HL-60 (cell line): ENCODE data around the gene RPS19.

Experiments used
- DNase-seq, 2 experiments: peaks; one replicate each; pipeline ENCODE4 v3.0.0-alpha.2; 2010 to 2020; ENCODE audit warnings: low read depth in 1 of 2, low spot score in 1 of 2
- H3K27ac ChIP-seq: fragments of 250-450 bp; sonication (Bioruptor Pico); replicated peaks from 2 replicates; pipeline ENCODE4 v1.5.1; 2020; ENCODE audit warnings: mild to moderate bottlenecking, moderate library complexity
- H3K27me3 ChIP-seq: fragments of 250-450 bp; sonication (Bioruptor Pico); 2 replicates; pipeline ENCODE4 v1.5.1; 2021; ENCODE audit warnings: mild to moderate bottlenecking, moderate library complexity; ENCODE audit not compliant: insufficient read depth, poor library complexity, severe bottlenecking
- H3K4me3 ChIP-seq: replicated peaks from 2 replicates; pipeline ENCODE4 v1.5.1; 2011; ENCODE audit warnings: mild to moderate bottlenecking, control low read depth, low read length; ENCODE audit not compliant: insufficient read depth
- GABPA ChIP-seq: IDR thresholded peaks from 2 replicates; pipeline ENCODE4 v1.6.1; 2012; ENCODE audit warnings: low read depth
- POLR2AphosphoS5 ChIP-seq: IDR thresholded peaks from 2 replicates; pipeline ENCODE4 v1.6.1; 2012; ENCODE audit warnings: low read depth
- SPI1 ChIP-seq: IDR thresholded peaks from 2 replicates; pipeline ENCODE4 v1.6.1; 2012; ENCODE audit warnings: low read depth, mild to moderate bottlenecking, borderline replicate concordance
- TF ChIP-seq, protein P1 (sequence below): IDR thresholded peaks from one replicate; pipeline ENCODE4 v1.5.1; 2011; ENCODE audit warnings: low read length, control low read depth, inconsistent platforms; ENCODE audit not compliant: insufficient read depth
- TF ChIP-seq, protein P2 (sequence below): IDR thresholded peaks from 2 replicates; pipeline ENCODE4 v1.6.1; 2012; ENCODE audit warnings: low read depth; ENCODE audit not compliant: insufficient replicate concordance

Gene RPS19

DNA sequence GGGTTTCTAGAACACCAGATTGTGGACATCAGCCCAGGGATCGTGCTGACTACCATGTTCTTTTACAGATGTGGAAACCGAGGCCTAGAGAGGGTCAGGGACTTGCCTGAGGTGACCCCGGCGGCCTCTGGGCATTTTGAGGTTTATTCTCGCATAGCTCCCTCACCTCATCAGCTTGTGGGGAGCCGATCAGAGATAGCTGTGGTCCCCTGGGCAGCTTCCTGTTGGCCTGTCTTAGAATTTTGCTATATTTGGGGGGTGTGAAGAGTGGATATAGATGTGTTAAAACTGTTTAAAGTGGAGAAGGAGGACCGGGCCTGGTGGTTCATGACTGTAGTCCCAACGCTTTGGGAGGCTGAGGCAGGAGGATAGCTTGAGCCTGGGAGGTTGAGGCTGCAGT is 29.8 kb downstream of the RPS19 start:
- Histone ChIP-seq H3K27ac (no peak overlapping the region), H3K4me3 (no peak overlapping the region), H3K27me3 (no peaks in the 10 kb centered on the region)
- TF ChIP-seq, protein P1, sequence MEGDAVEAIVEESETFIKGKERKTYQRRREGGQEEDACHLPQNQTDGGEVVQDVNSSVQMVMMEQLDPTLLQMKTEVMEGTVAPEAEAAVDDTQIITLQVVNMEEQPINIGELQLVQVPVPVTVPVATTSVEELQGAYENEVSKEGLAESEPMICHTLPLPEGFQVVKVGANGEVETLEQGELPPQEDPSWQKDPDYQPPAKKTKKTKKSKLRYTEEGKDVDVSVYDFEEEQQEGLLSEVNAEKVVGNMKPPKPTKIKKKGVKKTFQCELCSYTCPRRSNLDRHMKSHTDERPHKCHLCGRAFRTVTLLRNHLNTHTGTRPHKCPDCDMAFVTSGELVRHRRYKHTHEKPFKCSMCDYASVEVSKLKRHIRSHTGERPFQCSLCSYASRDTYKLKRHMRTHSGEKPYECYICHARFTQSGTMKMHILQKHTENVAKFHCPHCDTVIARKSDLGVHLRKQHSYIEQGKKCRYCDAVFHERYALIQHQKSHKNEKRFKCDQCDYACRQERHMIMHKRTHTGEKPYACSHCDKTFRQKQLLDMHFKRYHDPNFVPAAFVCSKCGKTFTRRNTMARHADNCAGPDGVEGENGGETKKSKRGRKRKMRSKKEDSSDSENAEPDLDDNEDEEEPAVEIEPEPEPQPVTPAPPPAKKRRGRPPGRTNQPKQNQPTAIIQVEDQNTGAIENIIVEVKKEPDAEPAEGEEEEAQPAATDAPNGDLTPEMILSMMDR, result no peak
- no peak for TF ChIP-seq SPI1
- TF ChIP-seq, protein P2, sequence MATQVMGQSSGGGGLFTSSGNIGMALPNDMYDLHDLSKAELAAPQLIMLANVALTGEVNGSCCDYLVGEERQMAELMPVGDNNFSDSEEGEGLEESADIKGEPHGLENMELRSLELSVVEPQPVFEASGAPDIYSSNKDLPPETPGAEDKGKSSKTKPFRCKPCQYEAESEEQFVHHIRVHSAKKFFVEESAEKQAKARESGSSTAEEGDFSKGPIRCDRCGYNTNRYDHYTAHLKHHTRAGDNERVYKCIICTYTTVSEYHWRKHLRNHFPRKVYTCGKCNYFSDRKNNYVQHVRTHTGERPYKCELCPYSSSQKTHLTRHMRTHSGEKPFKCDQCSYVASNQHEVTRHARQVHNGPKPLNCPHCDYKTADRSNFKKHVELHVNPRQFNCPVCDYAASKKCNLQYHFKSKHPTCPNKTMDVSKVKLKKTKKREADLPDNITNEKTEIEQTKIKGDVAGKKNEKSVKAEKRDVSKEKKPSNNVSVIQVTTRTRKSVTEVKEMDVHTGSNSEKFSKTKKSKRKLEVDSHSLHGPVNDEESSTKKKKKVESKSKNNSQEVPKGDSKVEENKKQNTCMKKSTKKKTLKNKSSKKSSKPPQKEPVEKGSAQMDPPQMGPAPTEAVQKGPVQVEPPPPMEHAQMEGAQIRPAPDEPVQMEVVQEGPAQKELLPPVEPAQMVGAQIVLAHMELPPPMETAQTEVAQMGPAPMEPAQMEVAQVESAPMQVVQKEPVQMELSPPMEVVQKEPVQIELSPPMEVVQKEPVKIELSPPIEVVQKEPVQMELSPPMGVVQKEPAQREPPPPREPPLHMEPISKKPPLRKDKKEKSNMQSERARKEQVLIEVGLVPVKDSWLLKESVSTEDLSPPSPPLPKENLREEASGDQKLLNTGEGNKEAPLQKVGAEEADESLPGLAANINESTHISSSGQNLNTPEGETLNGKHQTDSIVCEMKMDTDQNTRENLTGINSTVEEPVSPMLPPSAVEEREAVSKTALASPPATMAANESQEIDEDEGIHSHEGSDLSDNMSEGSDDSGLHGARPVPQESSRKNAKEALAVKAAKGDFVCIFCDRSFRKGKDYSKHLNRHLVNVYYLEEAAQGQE, result no peak
- TF ChIP-seq POLR2AphosphoS5, result no peak
- no peak for TF ChIP-seq GABPA
- no peak for DNase-seq

DNA sequence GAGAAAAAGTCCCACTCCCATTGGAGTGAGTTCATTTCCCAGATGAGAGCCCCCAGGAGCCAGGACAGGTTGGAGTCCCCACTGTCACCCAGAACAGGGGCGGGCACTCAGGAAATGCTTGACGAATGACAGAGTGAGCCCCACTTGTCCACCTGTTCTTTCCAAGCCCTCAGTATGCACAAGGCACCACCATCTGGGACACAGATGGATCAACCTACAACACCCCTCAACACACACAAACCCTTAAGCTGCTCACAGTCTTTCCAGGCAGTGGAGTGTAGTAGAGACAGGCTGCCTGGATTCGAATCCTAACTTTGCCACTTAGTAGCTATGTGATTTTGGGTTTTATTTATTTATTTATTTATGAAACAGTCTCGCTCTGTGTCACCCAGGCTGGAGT is 30.9 kb downstream of the RPS19 start:
- no peak for DNase-seq
- H3K27me3 ChIP-seq, result no peaks in the 10 kb centered on the region
- TF ChIP-seq, protein P1, result no peak
- TF ChIP-seq GABPA (no peak), SPI1 (no peak), POLR2AphosphoS5 (no peak)
- TF ChIP-seq, protein P2, result no peak
- no peak overlapping the region for H3K27ac ChIP-seq
- no peak overlapping the region for H3K4me3 ChIP-seq

DNA sequence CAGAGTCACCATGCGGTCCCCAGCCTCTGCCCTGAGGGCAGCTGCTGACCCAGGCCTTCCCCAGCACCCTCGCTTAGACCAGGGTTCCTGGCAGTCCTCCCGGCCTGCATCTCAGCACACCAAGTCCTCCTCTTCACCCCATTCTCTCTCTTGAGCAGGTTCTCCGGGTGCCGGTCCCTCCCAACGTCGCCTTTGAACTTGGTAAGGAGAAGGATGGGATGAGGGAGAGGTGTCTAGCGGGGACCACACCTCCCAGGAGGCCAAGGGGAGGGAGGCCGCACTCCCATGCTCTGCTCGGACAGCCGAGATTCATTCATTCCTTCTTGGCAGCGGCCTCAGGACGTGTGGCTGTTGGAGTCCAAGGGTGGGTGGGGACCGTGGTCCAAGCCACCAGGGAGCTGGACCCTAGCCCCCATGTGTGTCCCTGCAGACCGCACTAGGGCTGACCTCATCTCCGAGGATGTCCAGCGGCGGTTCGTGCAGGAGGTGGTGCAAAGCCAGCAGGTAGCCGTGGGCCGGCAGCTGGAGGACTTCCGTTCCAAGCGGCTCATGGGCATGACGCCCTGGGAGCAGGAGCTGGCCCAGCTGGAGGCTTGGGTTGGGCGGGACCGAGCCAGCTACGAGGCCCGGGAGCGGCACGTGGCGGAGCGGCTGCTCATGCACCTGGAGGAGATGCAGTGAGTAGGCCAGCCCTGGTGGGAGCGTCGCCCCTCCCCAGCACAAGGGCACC is 32.3 kb downstream of the RPS19 start:
- Histone ChIP-seq H3K27ac (no peak overlapping the region), H3K4me3 (no peak overlapping the region), H3K27me3 (no peaks in the 10 kb centered on the region)
- DNase-seq, result no peak
- TF ChIP-seq POLR2AphosphoS5 (0 out of 2 replicates have a peak, but pooled peaks have one; percentile 13), GABPA (no peak)

DNA sequence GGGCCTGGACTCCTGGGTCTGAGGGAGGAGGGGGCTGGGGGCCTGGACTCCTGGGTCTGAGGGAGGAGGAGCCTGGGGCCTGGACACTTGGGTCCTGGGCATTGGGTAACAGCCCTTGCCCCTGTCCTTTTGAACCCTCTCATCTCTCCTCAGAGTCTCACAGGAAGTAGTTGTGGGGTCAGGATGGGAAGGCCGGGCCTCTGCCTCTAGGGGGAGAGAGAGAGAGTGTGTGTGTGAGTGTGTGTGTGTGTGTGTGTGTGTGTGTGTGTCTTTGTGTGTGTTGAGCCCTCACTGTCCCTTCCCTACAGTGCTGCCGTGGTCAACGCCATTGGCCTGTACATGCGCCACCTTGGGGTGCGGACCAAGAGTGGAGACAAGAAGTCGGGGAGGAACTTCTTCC is 33.8 kb downstream of the RPS19 start:
- Histone ChIP-seq H3K27ac (no peak overlapping the region), H3K4me3 (no peak overlapping the region), H3K27me3 (no peaks in the 10 kb centered on the region)
- DNase-seq, result peak in 1 of 2 experiments; percentile 20
- no peak for TF ChIP-seq GABPA
- TF ChIP-seq SPI1, result no peak
- TF ChIP-seq, protein P1, result no peak
- TF ChIP-seq, protein P2, result no peak
